ENCODE data around the gene ZDHHC13. TPM values are rescaled to one million over a fixed set of nuclear protein-coding genes. Genes with fewer than 3 reads are reported as not detected.

Gene ZDHHC13
- total RNA-seq, 2 experiments from 2014 or later: 26.7 to 26.8 TPM

DNA sequence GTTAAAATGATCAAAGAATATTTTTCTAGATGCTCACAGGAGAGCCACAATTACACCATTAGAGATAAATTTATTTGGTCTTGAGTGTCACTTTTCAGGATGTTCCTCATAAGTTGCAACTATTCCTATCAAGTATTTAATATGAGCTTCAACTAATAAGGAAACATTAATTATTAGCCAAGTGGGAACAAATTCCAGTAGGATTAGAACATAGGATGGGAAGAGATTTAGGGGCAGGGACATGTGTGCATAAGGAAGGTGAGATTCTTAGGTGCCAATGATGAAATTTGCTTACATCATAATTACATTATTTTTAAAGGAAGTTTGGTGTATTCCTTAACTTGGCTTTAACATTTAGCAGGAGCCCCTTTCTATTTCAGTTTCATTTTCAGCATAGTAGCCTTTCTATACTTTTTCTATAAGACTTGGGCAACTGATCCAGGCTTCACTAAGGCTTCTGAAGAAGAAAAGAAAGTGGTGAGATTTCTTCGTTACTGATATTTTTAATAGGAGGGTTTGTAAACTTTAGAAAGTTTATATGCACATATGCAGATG is 46.1 kb downstream of the ZDHHC13 start:
- no peak for DNase-seq
- POLR2A ChIA-PET: no interaction called here
- no peak overlapping the region for H3K4me3 Mint-ChIP-seq
- CTCF ChIA-PET: no interaction called here
- H3K4me1 Mint-ChIP-seq: peaks cover 5% of the 10 kb centered on the region
- no peaks in the 10 kb centered on the region for H3K9me3 Mint-ChIP-seq
- H3K27ac Mint-ChIP-seq: no peak overlapping the region
- H3K36me3 Mint-ChIP-seq (ENCODE audit: low read depth): peaks cover 64% of the 10 kb centered on the region
- H3K27me3 Mint-ChIP-seq: no peaks in the 10 kb centered on the region

GRCh38 chr11:19163617-19164016 is 46.6 kb downstream of the ZDHHC13 start:
- H3K27me3 Mint-ChIP-seq: no peaks in the 10 kb centered on the region
- POLR2A ChIA-PET: no interaction called here
- peaks cover 5% of the 10 kb centered on the region for H3K4me1 Mint-ChIP-seq
- no peaks in the 10 kb centered on the region for H3K9me3 Mint-ChIP-seq
- no peak for DNase-seq
- CTCF ChIA-PET: no interaction called here
- H3K27ac Mint-ChIP-seq: no peak overlapping the region
- H3K4me3 Mint-ChIP-seq: no peak overlapping the region
- H3K36me3 Mint-ChIP-seq (ENCODE audit: low read depth): peaks cover 67% of the 10 kb centered on the region

- Mint-ChIP-seq H3K36me3 (ENCODE audit: low read depth) (peaks cover 74% of the 10 kb centered on the region), H3K27me3 (no peaks in the 10 kb centered on the region), H3K9me3 (no peaks in the 10 kb centered on the region), H3K4me1 (peaks cover 5% of the 10 kb centered on the region), H3K4me3 (no peak overlapping the region), H3K27ac (no peak overlapping the region)
- POLR2A ChIA-PET: no interaction called here
- CTCF ChIA-PET: no interaction called here
- no peak for DNase-seq
These were observed 47.4 kb downstream of the ZDHHC13 start for GRCh38 chr11:19164230-19164855.

- Mint-ChIP-seq H3K27ac (no peak overlapping the region), H3K4me3 (no peak overlapping the region), H3K4me1 (peaks cover 5% of the 10 kb centered on the region), H3K36me3 (ENCODE audit: low read depth) (peaks cover 71% of the 10 kb centered on the region), H3K27me3 (no peaks in the 10 kb centered on the region), H3K9me3 (no peaks in the 10 kb centered on the region)
- DNase-seq: no peak
- ChIA-PET POLR2A (no interaction called here), CTCF (no interaction called here)
These were observed 47.9 kb downstream of the ZDHHC13 start for GRCh38 chr11:19164881-19165280.

DNA sequence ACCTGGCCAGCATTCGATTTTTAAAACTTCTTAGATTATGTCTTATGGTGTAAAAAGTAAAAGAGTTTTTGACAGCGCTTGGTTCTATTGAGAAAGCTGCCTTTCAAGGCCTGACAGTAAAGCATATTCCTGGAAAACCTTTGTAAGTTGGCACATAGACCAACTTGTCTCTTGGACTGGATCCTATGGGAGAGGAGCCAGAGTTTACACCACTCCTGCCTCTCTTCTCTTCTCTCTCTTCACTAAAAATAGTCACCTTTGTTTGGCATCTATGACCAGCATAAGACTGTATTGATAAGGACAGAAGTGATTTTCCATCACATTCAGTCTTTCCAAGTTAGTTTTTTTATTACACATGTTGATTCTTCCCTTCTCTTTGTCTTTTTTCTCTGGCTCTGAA is 51.1 kb downstream of the ZDHHC13 start:
- no peaks in the 10 kb centered on the region for H3K4me1 Mint-ChIP-seq
- H3K27ac Mint-ChIP-seq: no peak overlapping the region
- no peak for DNase-seq
- peaks cover 67% of the 10 kb centered on the region for H3K36me3 Mint-ChIP-seq (ENCODE audit: low read depth)
- H3K9me3 Mint-ChIP-seq: no peaks in the 10 kb centered on the region
- H3K27me3 Mint-ChIP-seq: no peaks in the 10 kb centered on the region
- ChIA-PET POLR2A (no interaction called here), CTCF (no interaction called here)
- no peak overlapping the region for H3K4me3 Mint-ChIP-seq

DNA sequence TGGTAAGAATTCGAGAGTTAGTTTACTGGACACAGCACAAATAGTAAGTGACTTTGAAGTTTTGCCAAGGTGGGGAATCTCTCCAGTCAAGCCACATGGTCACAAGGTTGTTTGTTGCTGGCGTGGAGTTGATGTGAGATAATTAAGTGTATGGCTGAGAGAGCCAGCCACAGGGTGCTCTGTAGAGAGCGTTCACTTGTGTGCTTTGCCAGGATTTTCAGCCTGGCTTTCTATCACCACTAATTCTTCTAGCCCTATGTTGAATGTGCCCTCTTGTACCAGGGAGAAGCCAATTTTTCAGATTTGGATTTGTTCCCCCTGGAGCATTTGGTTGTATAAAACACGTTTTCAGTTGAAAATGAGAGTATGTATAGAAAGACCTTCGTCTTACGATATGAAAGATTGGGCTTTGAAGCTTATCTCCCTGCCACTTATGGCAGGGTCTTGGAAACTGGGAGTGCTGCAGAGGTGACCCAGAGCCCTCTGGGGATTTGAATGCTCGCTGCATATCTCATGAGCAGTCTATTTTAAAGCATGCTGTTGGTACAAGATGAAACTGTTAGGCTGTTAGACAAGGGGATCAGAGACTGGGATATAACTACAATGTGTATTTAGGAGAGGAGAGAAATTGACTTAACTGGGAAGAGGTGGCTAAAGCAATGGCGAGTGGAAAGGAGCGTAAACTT is 56.2 kb downstream of the ZDHHC13 start:
- ChIA-PET CTCF (no interaction called here), POLR2A (no interaction called here)
- H3K4me1 Mint-ChIP-seq: no peaks in the 10 kb centered on the region
- peaks cover 53% of the 10 kb centered on the region for H3K36me3 Mint-ChIP-seq (ENCODE audit: low read depth)
- H3K27ac Mint-ChIP-seq: no peak overlapping the region
- no peaks in the 10 kb centered on the region for H3K27me3 Mint-ChIP-seq
- no peak for DNase-seq
- H3K9me3 Mint-ChIP-seq: no peaks in the 10 kb centered on the region
- H3K4me3 Mint-ChIP-seq: no peak overlapping the region

DNA sequence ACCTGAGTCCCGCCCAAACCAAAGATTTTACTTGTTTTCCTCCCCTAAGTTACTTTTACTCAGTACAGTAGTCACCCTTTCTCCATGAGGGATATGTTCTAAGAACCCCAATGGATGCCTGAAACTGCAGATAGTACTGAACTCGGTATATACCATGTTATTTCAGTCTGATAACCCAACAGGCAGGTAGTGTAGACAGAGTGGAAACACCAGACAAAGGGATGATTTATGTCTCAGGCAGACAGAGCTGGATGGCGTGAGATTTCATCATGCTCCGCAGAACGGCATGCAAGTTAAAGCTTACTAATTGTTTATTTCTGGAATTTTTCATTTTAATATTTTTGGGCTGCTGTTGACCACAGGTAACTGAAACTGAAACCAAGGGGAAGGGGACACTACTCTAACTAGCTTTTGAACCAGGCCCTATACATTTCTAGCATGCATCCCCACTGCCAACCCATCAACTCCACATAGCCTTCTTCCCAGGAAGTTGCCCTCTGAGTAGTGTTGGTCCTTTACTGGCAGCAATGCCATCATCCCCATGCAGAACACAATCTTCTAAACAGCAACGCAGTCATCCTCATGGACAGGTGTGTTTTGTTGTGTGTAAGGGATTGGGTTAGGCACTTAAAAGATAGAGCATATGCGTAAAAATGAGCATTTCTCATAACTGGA is 57.1 kb downstream of the ZDHHC13 start:
- Mint-ChIP-seq H3K4me3 (no peak overlapping the region), H3K9me3 (no peaks in the 10 kb centered on the region), H3K27me3 (no peaks in the 10 kb centered on the region), H3K4me1 (no peaks in the 10 kb centered on the region), H3K36me3 (ENCODE audit: low read depth) (peaks cover 49% of the 10 kb centered on the region), H3K27ac (no peak overlapping the region)
- ChIA-PET CTCF (interaction anchor here (1.3 kb wide), 1 partner anchor 97 kb away, joined by 3 read pairs; no protein-coding TSS in a partner anchor), POLR2A (interaction anchor here (0.8 kb wide), 1 partner anchor 67 kb away, joined by 3 read pairs; the partner anchor contains the start of gene E2F8)
- no peak for DNase-seq

GRCh38 chr11:19176629-19177186 is 59.7 kb downstream of the ZDHHC13 start:
- ChIA-PET CTCF (no interaction called here), POLR2A (no interaction called here)
- Mint-ChIP-seq H3K4me1 (no peaks in the 10 kb centered on the region), H3K27ac (no peak overlapping the region), H3K9me3 (no peaks in the 10 kb centered on the region), H3K27me3 (no peaks in the 10 kb centered on the region), H3K4me3 (no peak overlapping the region), H3K36me3 (ENCODE audit: low read depth) (peaks cover 41% of the 10 kb centered on the region)
- no peak for DNase-seq

- no peak for DNase-seq
- no peaks in the 10 kb centered on the region for H3K9me3 Mint-ChIP-seq
- H3K27ac Mint-ChIP-seq: no peak overlapping the region
- H3K4me3 Mint-ChIP-seq: no peak overlapping the region
- H3K4me1 Mint-ChIP-seq: no peaks in the 10 kb centered on the region
- ChIA-PET CTCF (no interaction called here), POLR2A (no interaction called here)
- H3K27me3 Mint-ChIP-seq: no peaks in the 10 kb centered on the region
- H3K36me3 Mint-ChIP-seq (ENCODE audit: low read depth): peaks cover 6% of the 10 kb centered on the region
These were observed 64.7 kb downstream of the ZDHHC13 start for GRCh38 chr11:19181531-19182261.

- no peaks in the 10 kb centered on the region for H3K36me3 Mint-ChIP-seq (ENCODE audit: low read depth)
- H3K27me3 Mint-ChIP-seq: no peaks in the 10 kb centered on the region
- no peak overlapping the region for H3K4me3 Mint-ChIP-seq
- no peak overlapping the region for H3K27ac Mint-ChIP-seq
- H3K9me3 Mint-ChIP-seq: no peaks in the 10 kb centered on the region
- no peaks in the 10 kb centered on the region for H3K4me1 Mint-ChIP-seq
- no peak for DNase-seq
- CTCF ChIA-PET: no interaction called here
- POLR2A ChIA-PET: no interaction called here
These were observed 66.7 kb downstream of the ZDHHC13 start for GRCh38 chr11:19183646-19184045.

GRCh38 chr11:19185036-19185435 is 68.1 kb downstream of the ZDHHC13 start:
- H3K27me3 Mint-ChIP-seq: no peaks in the 10 kb centered on the region
- H3K4me3 Mint-ChIP-seq: no peak overlapping the region
- POLR2A ChIA-PET: no interaction called here
- no peak overlapping the region for H3K27ac Mint-ChIP-seq
- H3K36me3 Mint-ChIP-seq (ENCODE audit: low read depth): no peaks in the 10 kb centered on the region
- H3K4me1 Mint-ChIP-seq: no peaks in the 10 kb centered on the region
- H3K9me3 Mint-ChIP-seq: no peaks in the 10 kb centered on the region
- no peak for DNase-seq
- CTCF ChIA-PET: no interaction called here

- POLR2A ChIA-PET: no interaction called here
- no peaks in the 10 kb centered on the region for H3K27me3 Mint-ChIP-seq
These were observed 68.6 kb downstream of the ZDHHC13 start for GRCh38 chr11:19185516-19186052.

More at GRCh38 chr11:19185516-19186052, 68.6 kb downstream of the ZDHHC13 start:
- Mint-ChIP-seq H3K4me3 (no peak overlapping the region), H3K9me3 (no peaks in the 10 kb centered on the region), H3K4me1 (no peaks in the 10 kb centered on the region), H3K36me3 (ENCODE audit: low read depth) (no peaks in the 10 kb centered on the region), H3K27ac (no peak overlapping the region)
- CTCF ChIA-PET: no interaction called here
- DNase-seq: no peak

All from activated CD4-positive, alpha-beta memory T cell treated with anti-CD3 and anti-CD28 coated beads, Interleukin-2, amount 10 ng/mL, durations not matched to agents 7 days and 5 days (primary cell).